Right lobe of liver (tissue), 6 donors: ENCODE results near the gene UHMK1. TPM values are rescaled to one million over a fixed set of nuclear protein-coding genes. Genes with fewer than 3 reads are reported as not detected.
A peak's percentile ranks its signal among the peaks of the same experiment; 100 is the strongest.

ENCODE experiments used
- ATAC-seq, 4 donors: fragments of 200-7000 bp; cut with Tn5 transposase; one replicate each; pipeline ENCODE4 v1.9.1; 2020; ENCODE audit warnings: mild to moderate bottlenecking in 4 of 4, moderate library complexity in 4 of 4
- DNase-seq, 3 donors: peaks; one replicate each; pipeline ENCODE4 v3.0.0-alpha.2; 2020
- H3K27ac ChIP-seq, 3 donors: fragments of 200-600 bp; one replicate each; pipeline ENCODE4 v1.8.0; 2022
- H3K27me3 ChIP-seq, 2 donors: fragments of 200-600 bp; one replicate each; pipeline ENCODE4 v1.8.0; 2022
- H3K36me3 ChIP-seq, 4 donors: fragments of 200-600 bp; sonication (generic) in 1 of 4; one replicate each; pipeline versions ENCODE4 v1.5.1 to v1.8.0; 2017 to 2022; ENCODE audit warnings: control low read depth in 1 of 4
- H3K4me1 ChIP-seq, 4 donors: fragments of 200-600 bp; sonication (generic) in 1 of 4; one replicate each; pipeline versions ENCODE4 v1.5.1 to v1.8.0; 2017 to 2022; ENCODE audit warnings: control low read depth in 1 of 4
- H3K4me3 ChIP-seq, 3 donors: fragments of 200-600 bp; one replicate each; pipeline ENCODE4 v1.8.0; 2022
- H3K9me3 ChIP-seq, 4 donors: fragments of 200-600 bp; sonication (generic) in 1 of 4; one replicate each; pipeline versions ENCODE4 v1.5.1 to v1.8.0; 2017 to 2022; ENCODE audit warnings: control low read depth in 1 of 4
- CTCF ChIP-seq, 4 donors: fragments of 200-600 bp in 3 of 4; fragments of 450-650 bp in 1 of 4; IDR thresholded peaks; one replicate each; pipeline versions ENCODE4 v1.5.1 to v1.8.0; 2016 to 2022; ENCODE audit warnings: antibody characterized with exemption in 4 of 4, mild to moderate bottlenecking in 2 of 4
- POLR2A ChIP-seq: fragments of 450-650 bp; IDR thresholded peaks from one replicate; pipeline ENCODE4 v1.6.1; 2017; ENCODE audit warnings: antibody characterized with exemption, mild to moderate bottlenecking
- WGBS: methylation state at CpG from one replicate; pipeline ENCODE4 v1.1.6; 2018; ENCODE audit warnings: low coverage, low lambda C conversion rate; ENCODE audit not compliant: insufficient coverage; ENCODE audit errors: missing lambda C conversion rate; 5-methylcytosine and 5-hydroxymethylcytosine counted together
- intact Hi-C, 2 donors: fragments of 100-400 bp; cut with DNase I; formaldehyde crosslinking; loops; one replicate each; pipeline versions ENCODE4 v1.11.2 to v1.14.1; 2022
- total RNA-seq, 6 experiments: library from RNA; depleted of rRNA in 2 of 6; stranded (reverse); fragments of >200 nt in 2 of 6; fragmentation: NEBNext Ultra II Directional in 3 of 6; extraction: Animal tissue kit (Norgen Biotek cat#: 25700) in 3 of 6; gene quantifications; one replicate each; pipeline versions ENCODE4 v1.1.0 to v1.2.4, GENCODE V29; 2016 to 2023
- donor health status: DM: no; HTN: yes; CAD: no.
- donor health status: DM: no; HTN: no; CAD: no.
- donor health status: DM: no; HTN: no; CAD: no.
- donor health status: DM: no; HTN: yes; CAD: no.
- donor health status: DM: no; HTN: yes; CAD: no.

Gene UHMK1
- total RNA-seq, 6 experiments from 2014 or later: 28.8 to 51.6 (median 38.4) TPM

- Histone ChIP-seq H3K9me3 (no peaks in the 10 kb centered on the region), H3K27ac (no peak overlapping the region), H3K36me3 (no peaks in the 10 kb centered on the region), H3K4me1 (no peaks in the 10 kb centered on the region), H3K27me3 (no peaks in the 10 kb centered on the region), H3K4me3 (no peak overlapping the region)
- 100% methylated on average over 2 of the region's 2 CpGs for WGBS
- ATAC-seq: no peak
- TF ChIP-seq POLR2A (no peak), CTCF (IDR thresholded peaks at IDR 0.05) (no peak)
- intact Hi-C loops: no loop called here
- no peak for DNase-seq
These were observed 38.9 kb downstream of the UHMK1 start for GRCh38 chr1:162536511-162536910.

GRCh38 chr1:162537216-162537615 is 39.6 kb downstream of the UHMK1 start:
- Histone ChIP-seq H3K4me1 (no peaks in the 10 kb centered on the region), H3K27ac (no peak overlapping the region), H3K4me3 (no peak overlapping the region), H3K9me3 (no peaks in the 10 kb centered on the region), H3K36me3 (no peaks in the 10 kb centered on the region), H3K27me3 (no peaks in the 10 kb centered on the region)
- DNase-seq (no peak), ATAC-seq (no peak)
- TF ChIP-seq CTCF (IDR thresholded peaks at IDR 0.05) (no peak), POLR2A (no peak)
- intact Hi-C loops: no loop called here
- WGBS: 90% methylated on average over 2 of the region's 2 CpGs

GRCh38 chr1:162538815-162539431 is 41.3 kb downstream of the UHMK1 start:
- no peak overlapping the region for H3K4me3 ChIP-seq
- TF ChIP-seq POLR2A: no peak
- no peak for TF ChIP-seq CTCF (IDR thresholded peaks at IDR 0.05)
- DNase-seq (no peak), ATAC-seq (no peak)
- 77% methylated on average over 1 of the region's 1 CpG for WGBS
- H3K27ac ChIP-seq: no peak overlapping the region
- intact Hi-C loops: no loop called here
- no peaks in the 10 kb centered on the region for H3K36me3 ChIP-seq
- H3K27me3 ChIP-seq: no peaks in the 10 kb centered on the region
- no peaks in the 10 kb centered on the region for H3K9me3 ChIP-seq
- no peaks in the 10 kb centered on the region for H3K4me1 ChIP-seq

- intact Hi-C loops: no loop called here
- peak in 3 of 4 donors; percentile 35 to 68 (median 40) for ATAC-seq
- DNase-seq: no peak
These were observed 44.1 kb downstream of the UHMK1 start for GRCh38 chr1:162541619-162542141.

More at GRCh38 chr1:162541619-162542141, 44.1 kb downstream of the UHMK1 start:
- no peaks in the 10 kb centered on the region for H3K27me3 ChIP-seq
- WGBS: 70% methylated on average over 4 of the region's 5 CpGs
- no peak overlapping the region for H3K27ac ChIP-seq
- H3K9me3 ChIP-seq: no peaks in the 10 kb centered on the region
- TF ChIP-seq CTCF (IDR thresholded peaks at IDR 0.05) (no peak), POLR2A (no peak)
- no peak overlapping the region for H3K4me3 ChIP-seq
- H3K36me3 ChIP-seq: no peaks in the 10 kb centered on the region
- no peaks in the 10 kb centered on the region for H3K4me1 ChIP-seq
